ENCODE measurements around the gene PRKAR2A. TPM values are rescaled to one million over a fixed set of nuclear protein-coding genes. Genes with fewer than 3 reads are reported as not detected.
A peak's percentile ranks its signal among the peaks of the same experiment; 100 is the strongest.

The PRKAR2A gene
- 148 TPM for total RNA-seq

DNA sequence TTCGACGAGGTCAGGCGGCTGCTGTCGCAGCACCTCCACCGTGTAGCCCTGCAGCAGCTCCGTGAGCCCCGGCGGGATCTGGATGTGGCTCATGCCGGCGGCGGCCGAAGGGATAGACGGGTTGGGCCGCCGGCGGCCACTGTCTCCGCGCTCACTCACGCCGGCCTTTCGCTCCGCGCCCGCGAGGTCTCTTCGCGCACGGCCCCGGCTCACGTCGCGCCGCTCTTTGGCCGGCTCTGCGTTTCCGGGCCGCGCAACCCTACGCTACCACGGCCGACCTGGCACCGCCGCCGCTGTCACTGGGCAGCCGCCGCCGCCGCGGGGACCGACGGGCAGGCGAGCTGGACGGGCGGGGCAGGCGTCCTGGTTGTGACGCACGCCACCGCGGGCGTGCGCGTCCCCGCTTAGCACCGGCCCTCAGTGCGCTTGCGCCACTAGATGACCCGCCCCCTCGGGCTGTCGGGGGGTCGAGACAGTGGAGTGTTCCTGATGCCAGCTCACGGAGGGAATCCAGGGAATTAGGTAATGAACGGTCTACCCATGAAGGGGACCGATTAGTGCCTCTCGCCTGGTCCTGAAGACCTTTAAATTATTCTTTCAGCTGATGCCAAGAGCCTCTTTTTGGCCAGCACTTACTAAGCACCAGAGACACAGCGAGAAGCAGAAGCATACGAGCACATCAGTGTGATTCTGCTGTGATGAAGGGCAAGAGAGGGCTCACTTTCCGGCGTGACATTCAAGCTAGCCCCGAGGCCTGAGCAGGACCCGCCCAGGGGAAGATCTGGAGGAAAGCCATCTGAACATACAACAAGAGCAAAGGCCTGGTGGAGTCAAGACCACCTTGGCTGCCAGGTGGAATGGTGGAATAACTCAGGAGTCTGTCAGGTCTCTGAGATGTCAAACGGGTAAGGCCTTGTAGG, at the start of gene PRKAR2A:
PRKAR2A (minus strand) TSS at position 371 of the 920 bp plus-strand sequence; CDS start at position 93, 278 bp downstream.
- TF ChIP-seq, protein P1, sequence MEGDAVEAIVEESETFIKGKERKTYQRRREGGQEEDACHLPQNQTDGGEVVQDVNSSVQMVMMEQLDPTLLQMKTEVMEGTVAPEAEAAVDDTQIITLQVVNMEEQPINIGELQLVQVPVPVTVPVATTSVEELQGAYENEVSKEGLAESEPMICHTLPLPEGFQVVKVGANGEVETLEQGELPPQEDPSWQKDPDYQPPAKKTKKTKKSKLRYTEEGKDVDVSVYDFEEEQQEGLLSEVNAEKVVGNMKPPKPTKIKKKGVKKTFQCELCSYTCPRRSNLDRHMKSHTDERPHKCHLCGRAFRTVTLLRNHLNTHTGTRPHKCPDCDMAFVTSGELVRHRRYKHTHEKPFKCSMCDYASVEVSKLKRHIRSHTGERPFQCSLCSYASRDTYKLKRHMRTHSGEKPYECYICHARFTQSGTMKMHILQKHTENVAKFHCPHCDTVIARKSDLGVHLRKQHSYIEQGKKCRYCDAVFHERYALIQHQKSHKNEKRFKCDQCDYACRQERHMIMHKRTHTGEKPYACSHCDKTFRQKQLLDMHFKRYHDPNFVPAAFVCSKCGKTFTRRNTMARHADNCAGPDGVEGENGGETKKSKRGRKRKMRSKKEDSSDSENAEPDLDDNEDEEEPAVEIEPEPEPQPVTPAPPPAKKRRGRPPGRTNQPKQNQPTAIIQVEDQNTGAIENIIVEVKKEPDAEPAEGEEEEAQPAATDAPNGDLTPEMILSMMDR (IDR thresholded peaks at IDR 0.05) = no peak
- H3K27ac ChIP-seq = peak within 1 kb of the TSS; percentile 91 to 94
- no peaks in the 10 kb centered on the region for H3K36me3 ChIP-seq
- H3K4me1 ChIP-seq = peaks cover 3 to 16% of the 10 kb centered on the region in 2 donors
- intact Hi-C loops (cut with DNase I) = loop anchor here (1.0 to 5.0 kb wide), 5 partner anchors 12 to 71 kb away; partner anchors contain the start of genes ARIH2 and SLC25A20
- no peaks in the 10 kb centered on the region for H3K9me3 ChIP-seq
- no peaks in the 10 kb centered on the region for H3K27me3 ChIP-seq
- DNase-seq (ENCODE audit: low spot score in 2 of 2) = peak; percentile 67 to 94
- peak within 1 kb of the TSS; percentile 60 to 73 for H3K4me3 ChIP-seq

DNA sequence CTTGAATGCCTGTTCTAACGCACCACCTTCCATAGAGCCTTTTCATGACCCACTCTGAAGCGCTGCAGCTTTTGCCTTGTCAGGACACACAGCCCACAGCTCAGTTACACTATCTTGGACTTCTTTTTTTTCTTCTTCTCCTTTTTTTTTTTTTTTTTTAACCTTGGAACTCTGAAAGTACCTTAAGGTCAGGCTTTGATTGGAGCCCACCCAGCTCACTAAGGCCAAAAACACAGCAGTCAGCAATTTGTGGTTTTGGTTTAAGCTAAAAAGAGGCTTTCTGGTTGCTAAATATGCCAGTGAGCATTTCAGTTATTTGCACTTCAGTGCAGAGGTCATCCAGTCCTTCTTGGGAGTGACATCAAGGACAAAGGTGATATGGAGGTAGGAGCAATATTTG, 49.3 kb upstream of the PRKAR2A start:
- TF ChIP-seq, protein P1 (IDR thresholded peaks at IDR 0.05) = no peak
- Histone ChIP-seq H3K9me3 (no peaks in the 10 kb centered on the region), H3K4me1 (peaks cover 5 to 13% of the 10 kb centered on the region in 2 donors), H3K36me3 (peaks cover 0 to under 1% of the 10 kb centered on the region in 2 donors), H3K27me3 (no peaks in the 10 kb centered on the region), H3K27ac (peak overlapping the region in 1 of 2 donors; percentile 56), H3K4me3 (no peak overlapping the region)
- intact Hi-C loops (cut with DNase I) = loop anchor here (5.0 kb wide), 1 partner anchor 50 kb away; the partner anchor contains the start of gene PRKAR2A
- no peak for DNase-seq (ENCODE audit: low spot score in 2 of 2)

DNA sequence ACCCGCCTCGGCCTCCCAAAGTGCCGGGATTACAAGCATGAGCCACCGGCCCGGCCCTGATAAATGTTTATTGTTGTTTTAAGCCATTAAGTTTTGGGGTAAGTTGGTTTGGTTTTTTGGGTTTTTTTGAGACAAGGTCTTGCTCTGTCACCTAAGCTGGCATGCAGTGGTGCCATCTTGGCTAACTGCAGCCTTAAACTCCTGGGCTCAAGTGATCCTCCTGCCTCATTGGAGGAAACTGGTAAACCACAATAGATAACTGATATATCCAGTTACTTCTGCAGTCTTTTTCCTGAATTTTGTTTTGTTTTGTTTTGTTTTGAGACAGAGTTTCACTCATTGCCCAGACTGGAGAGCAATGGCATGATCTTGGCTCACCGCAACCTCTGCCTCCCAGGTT, 46.8 kb upstream of the PRKAR2A start:
- H3K9me3 ChIP-seq = no peaks in the 10 kb centered on the region
- H3K27me3 ChIP-seq = no peaks in the 10 kb centered on the region
- no peak overlapping the region for H3K4me3 ChIP-seq
- intact Hi-C loops (cut with DNase I) = no loop called here
- TF ChIP-seq, protein P1 (IDR thresholded peaks at IDR 0.05) = no peak
- peaks cover 9 to 19% of the 10 kb centered on the region in 2 donors for H3K36me3 ChIP-seq
- H3K27ac ChIP-seq = no peak overlapping the region
- no peak for DNase-seq (ENCODE audit: low spot score in 2 of 2)
- peaks cover 5 to 13% of the 10 kb centered on the region in 2 donors for H3K4me1 ChIP-seq

DNA sequence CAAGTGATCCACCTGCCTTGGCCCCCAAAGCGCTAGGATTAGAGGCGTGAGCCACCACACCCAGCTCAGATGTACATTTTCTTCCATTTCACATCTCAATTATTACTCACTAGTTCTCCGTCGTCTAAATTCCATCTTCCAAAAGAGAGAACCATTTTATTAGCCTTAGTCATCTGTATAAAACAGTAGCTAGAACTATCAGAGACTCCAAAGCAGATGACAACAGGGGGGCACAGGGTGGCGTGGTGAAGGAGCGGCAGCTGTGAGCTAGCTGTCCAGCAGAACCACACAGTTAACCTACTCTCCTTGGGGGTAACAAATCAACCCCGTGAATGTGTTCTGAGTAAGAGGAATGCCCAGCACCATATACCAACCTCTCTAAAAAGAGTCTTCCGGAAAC, 43.9 kb upstream of the PRKAR2A start:
- intact Hi-C loops (cut with DNase I) = no loop called here
- Histone ChIP-seq H3K36me3 (peaks cover 14 to 27% of the 10 kb centered on the region in 2 donors), H3K27ac (no peak overlapping the region), H3K4me3 (no peak overlapping the region), H3K27me3 (no peaks in the 10 kb centered on the region), H3K9me3 (no peaks in the 10 kb centered on the region), H3K4me1 (no peaks in the 10 kb centered on the region)
- TF ChIP-seq, protein P1 (IDR thresholded peaks at IDR 0.05) = no peak
- DNase-seq (ENCODE audit: low spot score in 2 of 2) = no peak

DNA sequence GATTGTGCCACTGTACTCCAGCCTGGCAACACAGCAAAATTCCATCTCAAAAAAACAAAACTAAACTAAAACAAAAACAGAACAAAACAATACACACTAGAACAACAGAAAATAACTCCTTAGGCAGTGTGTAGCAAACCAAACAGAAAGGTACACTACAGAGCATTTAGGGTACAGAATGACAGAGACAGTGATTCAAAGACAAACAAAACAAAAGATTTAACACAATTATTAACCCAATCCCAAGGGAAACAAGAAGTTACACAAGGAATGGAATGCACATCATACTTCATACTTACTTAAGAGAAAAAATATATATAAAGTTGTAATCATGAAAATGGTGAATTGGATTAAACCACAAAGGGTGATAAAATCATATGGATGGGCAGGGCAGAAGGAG, 38.1 kb upstream of the PRKAR2A start:
- Histone ChIP-seq H3K27me3 (no peaks in the 10 kb centered on the region), H3K27ac (no peak overlapping the region), H3K36me3 (peaks cover 23 to 49% of the 10 kb centered on the region in 2 donors), H3K4me1 (no peaks in the 10 kb centered on the region), H3K4me3 (no peak overlapping the region), H3K9me3 (no peaks in the 10 kb centered on the region)
- intact Hi-C loops (cut with DNase I) = no loop called here
- TF ChIP-seq, protein P1 (IDR thresholded peaks at IDR 0.05) = no peak
- no peak for DNase-seq (ENCODE audit: low spot score in 2 of 2)

Data from ascending aorta (tissue), 2 donors.